GM18526 (cell line): ENCODE data around the gene MPIG6B.

Source experiments
- POLR2A ChIP-seq: IDR thresholded peaks from 3 replicates; pipeline ENCODE4 v1.6.1; 2011; ENCODE audit not compliant: insufficient read length; ENCODE audit errors: extremely low read depth

Gene MPIG6B

DNA sequence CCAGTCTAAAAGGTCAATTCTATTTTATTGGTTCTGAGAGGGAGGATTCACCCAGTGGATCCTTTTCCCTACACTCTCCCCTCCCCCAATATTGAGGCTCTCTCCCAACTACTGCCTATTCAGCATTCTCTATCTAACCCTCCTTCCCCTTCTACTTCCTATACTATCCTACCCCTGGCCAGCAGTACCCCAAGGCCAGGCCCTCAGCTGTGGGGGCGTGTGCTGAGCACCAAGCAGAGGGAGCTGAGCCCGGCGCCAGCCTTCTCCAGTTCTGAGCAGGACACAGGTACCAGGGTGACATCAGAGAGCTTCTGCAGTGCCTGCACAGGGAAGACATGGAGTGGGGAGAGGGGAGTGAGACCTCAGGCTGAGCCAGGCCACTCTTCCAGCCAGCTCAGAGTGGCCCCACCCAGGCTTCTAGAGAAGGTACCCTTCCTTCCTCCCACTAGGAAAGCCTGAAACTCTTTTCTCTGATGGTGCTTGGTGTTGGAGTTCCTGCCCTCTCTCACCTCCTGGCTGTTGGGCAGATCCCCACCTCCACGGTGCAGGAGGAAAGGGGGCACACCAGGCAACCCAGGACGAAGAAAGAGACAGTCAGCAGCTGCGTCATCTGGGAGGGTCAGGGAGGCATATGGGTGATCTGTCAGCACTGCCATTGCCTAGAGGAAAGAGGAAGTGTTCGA is 4.0 kb downstream of the MPIG6B start:
- TF ChIP-seq POLR2A: no peak

DNA sequence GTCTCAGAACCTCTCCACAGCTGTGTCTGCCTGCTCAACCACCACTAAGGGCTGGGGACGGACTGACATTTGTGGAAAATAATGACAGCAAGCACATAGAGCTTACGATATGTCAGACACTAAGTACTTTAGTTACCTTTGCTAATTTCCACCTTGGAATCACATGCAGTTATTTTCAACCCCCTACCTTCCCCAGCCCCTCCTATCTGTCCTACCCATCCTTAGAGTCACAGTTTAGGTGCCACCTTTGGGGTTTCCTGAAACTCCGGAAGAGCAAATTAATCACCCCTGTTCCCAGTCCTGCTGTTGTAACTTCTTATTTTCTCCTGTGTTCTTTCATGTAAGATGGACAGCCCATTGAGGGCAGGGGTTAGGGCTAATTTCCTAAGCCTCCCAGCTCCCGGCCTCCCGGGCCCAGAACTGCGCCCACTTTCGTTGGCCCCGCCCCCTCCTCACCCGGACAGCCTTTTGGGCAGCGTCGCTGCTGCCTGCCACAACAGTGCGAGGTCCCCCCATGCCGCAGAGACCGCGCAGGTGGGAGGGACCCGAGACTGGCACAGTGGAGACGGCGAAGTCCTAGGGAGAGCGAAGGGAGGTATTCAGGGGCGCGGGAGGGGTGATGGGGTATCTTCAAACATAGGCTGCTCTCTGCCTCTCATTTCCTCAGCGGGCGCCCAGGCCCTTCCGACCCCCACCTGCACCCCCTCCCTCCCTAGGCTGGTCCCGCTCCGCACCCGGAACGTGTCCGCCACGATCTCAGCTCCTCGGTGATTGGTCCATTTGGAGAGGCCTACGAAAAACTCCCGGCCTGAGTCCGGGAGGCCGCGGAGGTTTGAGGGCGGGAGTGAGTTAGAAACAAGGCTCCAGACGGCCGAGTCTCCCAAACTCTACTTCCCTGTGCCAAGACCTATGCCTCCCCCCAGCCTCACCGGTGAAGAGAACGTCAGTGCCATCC is 4.8 kb downstream of the MPIG6B start:
- no peak for TF ChIP-seq POLR2A

DNA sequence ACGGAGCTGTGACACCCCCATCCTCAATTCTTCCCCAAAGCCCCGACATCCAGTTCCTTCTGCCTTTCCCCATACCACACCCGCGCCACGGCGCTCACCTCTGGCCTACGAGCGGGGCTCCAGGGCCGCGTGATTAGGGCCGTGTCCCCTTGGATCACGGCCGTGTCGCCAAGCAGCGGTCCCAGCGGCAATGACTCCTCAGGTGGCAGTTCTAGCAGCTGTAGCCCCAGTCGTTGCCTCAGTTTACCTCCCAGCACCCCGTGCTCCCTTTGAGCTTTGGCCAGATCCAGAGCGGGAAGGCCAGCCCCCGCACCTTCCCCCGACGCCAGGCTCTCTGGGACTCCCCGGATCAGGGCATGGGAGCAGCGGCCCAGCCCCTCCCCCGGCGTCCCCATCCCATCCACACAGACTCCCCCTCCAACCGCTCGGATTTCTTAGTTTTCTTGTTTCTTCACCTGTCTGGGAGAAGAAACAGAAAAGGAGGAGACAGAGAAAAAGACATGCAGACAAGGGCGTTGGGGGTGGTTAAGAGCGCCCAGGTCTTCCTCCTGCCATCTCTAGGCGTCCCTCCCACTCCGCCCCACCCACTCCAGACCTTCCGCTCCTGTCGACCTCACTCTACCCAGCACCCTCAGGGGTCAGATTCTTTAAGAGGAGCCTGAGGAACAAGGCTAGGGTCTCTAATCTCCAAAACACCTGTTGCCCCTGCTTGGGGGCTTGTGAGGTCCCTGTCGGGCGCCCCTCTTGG is 5.8 kb downstream of the MPIG6B start, which contains the start of gene DDAH2:
DDAH2 (minus strand) TSS at position 533 of the 748 bp plus-strand sequence; CDS start at position 395, 138 bp downstream.
- TF ChIP-seq POLR2A: no peak

DNA sequence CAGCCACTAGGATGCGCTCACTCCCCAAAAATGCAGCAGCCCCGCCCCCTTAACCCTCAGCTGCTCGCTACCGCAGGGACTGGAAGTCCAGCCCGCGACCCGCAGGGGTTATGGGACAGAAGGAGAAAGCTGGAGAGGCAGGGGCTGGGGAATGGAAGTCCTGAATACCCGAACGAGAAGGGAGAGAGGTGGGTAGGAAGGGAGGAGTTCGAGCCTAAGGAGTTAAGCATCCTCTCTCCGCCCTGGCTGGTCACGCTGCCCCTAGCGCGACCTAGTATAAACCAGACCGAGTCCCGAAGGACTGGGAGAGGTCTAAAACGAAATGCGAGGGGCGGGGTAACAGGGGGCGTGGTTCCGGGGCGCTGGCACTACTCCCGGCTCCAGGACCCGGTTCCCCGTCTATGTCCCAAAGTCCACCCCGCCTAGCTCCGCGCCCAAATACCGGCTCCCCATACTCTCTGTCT is 6.4 kb downstream of the MPIG6B start:
- TF ChIP-seq POLR2A: no peak

DNA sequence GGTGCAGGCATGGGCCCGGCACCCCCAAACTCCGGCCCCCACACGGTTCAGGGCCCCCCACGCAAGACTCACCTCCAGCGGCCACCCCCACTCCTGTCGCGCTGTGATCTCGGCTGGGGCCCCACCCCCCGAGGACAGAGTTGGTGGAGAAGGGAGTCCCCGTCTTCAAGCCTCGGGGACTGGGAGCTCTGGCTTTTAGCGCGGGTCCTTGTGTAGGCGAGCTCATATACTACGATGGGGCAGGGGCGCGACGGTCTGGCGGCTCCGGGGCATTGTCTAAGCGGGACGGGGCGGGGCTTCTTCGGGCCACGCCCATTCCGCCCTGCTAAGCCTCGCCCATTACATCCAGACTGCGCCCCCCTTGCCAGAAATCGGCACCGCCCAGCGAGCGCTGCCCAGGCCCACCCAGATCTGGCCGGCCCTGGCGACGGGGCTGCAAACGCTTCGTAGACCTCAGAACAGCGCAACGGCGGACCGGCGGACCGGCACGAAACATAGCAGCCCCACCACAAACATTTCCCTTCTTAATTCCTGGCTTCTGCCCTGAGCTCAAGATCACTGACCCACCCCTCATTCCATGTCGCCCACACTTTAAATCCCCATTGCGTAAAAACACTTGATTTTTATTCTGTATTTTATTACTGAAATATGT is 6.9 kb downstream of the MPIG6B start:
- TF ChIP-seq POLR2A: peak; percentile 53

DNA sequence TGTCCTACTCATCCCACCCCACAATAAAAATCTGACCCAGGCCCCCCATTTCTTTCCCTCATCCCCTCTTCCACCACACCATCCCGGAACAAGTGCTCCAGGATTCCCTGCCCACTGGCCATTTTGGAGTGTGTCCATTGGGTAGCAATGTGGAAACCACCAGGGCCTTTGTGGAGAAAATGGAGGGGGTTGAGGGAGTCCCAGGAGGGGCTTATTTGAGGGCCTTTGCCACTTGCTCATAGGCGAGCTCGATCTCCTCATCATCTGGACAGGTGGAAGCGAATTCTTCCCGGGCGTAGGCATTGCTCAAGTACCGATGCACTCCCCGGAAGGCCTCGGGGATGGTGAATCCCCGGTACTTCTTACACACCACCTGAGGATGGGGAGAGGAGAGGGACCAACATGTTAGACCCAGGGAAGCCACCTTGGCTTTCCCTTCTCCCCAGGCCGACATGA is 7.5 kb downstream of the MPIG6B start:
- TF ChIP-seq POLR2A: no peak

DNA sequence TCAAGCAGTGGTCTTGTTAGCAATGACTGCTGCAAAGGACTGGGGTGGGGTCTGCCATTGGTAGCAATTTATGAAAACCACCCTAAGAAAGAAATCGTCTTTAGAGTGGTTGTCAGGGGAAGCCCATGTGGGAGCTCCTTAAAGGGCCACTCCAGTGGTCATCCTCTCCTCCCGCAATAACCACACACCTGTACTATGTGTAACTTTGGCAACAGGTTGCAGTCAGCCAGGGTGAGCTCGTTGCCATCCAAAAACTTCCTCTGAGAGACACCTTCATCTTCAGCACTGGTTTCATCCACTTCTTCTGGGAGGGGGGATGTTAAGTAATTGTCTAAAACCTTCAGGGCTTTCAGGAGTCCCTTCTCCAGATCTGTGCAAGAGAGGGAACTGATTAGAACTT is 8.9 kb downstream of the MPIG6B start:
- TF ChIP-seq POLR2A: no peak

DNA sequence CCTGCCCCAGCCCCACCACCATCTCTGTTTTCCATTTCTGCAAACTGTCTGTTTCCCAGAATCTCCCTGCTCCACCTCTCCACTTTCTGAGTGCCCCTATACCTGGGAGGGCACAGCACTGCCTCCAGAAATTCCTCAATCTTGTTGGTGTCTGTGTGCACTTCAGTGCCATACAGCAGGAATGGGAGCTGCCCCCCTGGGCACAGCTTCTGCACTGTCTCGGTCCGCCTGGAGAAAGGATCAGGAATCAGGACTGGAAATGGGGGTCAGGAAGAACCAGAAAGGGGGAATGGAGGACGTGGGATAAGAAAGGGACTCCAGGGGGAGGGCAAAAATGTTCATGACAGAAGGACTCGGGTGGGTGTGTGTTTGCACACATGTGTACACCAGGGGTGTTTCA is 10.6 kb downstream of the MPIG6B start:
- TF ChIP-seq POLR2A: no peak

DNA sequence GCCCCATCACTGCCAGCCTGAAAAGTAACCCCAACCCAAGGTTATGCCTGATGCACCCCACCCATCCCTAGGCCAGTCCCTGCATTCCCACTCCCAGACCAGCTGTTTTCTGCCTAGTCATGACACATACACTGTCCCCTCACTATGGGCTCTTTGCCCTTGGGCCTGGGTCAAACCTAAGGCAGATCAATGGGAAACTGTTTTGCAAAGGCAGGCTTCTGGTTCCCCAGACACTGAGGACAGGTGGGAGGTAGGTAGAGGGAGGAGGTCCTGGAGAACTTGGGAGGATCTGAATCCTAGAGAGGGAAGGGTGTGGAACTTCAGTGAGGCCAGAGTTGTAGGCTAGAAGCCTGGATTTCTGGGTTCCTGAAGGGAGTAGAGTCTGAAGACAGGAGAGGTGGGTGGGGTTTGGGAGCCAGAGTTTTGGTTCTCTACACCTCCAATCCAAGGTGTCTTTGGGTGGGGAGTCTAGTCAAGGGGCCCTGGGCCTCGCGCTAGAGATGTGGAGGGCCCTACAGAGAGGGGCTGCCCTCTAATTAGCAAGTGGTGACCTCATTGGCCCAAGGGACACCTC is 11.2 kb downstream of the MPIG6B start:
- TF ChIP-seq POLR2A: no peak

DNA sequence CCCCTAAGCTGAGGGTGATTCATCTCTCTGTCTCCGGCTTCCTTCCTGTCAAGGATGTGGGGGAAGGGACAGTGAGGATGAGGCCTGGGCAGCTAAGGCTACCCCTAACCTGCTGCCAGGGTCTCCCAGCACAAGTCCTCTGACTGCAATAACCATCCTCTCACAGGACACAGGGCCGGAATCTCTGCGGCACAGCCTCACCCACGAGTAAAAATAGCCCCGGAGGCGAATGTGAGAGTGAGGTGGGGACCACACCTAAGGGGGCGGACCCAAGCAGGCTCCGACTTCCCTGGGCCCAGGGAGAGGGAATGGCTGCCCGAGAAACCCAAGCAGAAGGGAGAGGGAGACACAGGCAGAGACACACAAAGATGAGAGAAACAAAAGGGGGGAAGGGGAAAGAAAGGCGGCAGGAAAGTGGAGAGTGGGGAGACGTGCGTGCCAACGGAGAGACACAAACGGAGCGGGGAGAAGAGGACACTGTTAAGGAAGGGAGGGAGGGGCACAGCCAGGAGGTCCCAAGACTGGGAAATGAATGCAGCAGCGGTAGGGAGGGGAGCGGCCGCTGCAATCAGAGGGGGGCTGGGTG is 11.7 kb downstream of the MPIG6B start:
- TF ChIP-seq POLR2A: peak; percentile 34

DNA sequence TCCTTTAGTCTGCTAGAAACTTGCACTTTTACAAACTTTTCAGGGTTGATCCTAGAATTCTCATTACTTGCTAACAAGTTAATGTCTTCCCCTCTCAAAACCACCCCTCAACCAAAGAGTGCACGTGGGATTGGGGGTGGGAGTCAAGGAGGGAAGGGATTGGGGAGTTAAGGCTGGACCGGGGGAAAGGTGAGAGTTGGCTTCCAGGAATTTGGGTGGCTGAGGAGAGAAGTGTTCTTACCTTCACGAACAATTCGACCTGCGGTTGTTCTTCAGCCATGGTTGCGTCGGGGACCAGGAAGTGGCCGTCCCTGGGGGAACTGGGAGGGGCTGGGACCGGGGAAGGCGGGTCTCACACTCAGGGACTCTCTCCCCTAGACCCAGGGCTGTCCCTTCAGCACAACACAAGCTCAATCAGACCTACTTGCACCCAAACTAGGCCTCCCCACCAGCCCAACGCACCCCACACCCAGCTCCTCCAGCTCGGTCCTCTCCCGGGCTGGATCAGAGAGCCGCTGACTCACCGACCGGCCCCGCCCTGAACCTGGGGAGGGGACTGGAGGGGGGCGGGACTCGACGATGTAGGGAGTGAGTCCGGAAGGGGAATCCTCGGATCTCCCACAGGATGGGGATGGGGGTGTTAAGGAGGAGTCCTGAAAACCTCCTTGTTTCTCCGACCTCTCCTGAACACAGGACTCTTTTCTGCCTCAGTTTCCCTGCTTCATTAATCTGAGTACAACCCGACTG is 13.0 kb downstream of the MPIG6B start, which contains the start of gene CLIC1:
CLIC1 (minus strand) TSS at position 510 of the 747 bp plus-strand sequence; CDS start at position 280, 230 bp downstream.
- peak; percentile 88 for TF ChIP-seq POLR2A

DNA sequence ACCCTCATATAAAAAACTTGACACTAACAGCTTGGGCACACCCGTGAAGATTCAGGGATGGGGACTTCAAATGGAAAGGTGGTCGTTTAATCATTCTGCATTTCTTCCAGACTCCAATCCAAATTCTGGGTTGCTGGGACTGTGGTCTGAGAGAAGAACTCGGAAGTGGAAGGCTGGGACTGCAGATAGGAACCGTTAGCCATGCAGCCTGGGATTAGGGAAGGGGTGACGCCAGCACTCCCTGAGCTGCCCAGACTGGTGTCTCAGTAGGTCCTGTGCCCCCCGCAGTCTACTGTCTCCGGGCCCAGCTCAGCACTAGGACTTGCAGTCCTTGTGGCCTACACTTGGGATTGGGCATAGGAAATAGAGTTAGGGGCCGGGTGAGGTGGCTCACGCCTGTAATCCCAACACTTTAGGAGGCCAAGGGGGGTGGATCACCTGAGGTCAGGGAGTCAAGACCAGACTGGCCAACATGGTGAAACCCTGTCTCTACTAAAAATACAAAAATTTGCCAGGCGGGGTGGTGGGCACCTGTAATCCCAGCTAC is 13.7 kb downstream of the MPIG6B start:
- no peak for TF ChIP-seq POLR2A
